ENCODE results near the gene ENO2. TPM values are rescaled to one million over a fixed set of nuclear protein-coding genes. Genes with fewer than 3 reads are reported as not detected.

ENO2 gene
- total RNA-seq, 1 donor from 2014 or later = 36.9 TPM

DNA sequence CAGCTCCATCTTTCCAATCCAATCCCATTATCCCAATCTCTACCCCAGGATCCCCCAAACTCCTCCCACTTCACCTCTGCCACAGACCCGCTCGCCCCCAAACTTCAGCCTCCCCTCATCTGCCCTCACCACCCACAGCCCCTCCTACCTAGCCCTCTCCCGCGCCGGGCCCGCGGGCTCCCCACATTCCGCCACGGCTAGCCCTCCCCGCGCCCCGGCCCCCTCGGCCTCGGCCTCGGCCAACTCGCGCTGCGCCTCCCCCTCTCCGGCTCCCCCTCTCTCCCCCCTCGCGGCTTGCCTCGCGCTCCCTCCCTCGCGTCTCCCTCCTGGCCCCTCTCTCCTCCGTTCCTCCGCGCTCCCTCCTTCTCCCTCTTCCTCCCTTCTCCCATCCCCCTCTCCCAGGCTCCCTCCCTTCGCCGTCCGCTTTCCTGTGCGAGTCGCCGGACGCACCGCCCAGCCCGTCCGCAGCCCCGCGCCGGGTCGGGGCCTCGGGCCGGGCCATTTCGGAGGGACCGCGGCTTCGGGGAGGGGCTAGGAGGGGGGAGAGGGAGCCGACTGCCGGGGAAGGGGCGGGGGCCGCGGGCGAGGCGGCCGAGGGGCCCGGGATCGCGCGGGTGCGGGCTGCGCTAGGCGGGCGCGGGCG is 13.1 kb downstream of the ENO2 start, which contains the start of gene ATN1:
TSS of gene ATN1 (plus strand) at position 581 of the 643 bp plus-strand sequence. CDS start 6,043 bp downstream, outside the sequence.
- DNase-seq (ENCODE audit: low spot score) = peak; percentile 94
- intact Hi-C loops (cut with DNase I) = no loop called here
- ATAC-seq = peak; percentile 67

GRCh38 chr12:6928022-6928702 is 13.8 kb downstream of the ENO2 start:
- intact Hi-C loops (cut with DNase I) = no loop called here
- ATAC-seq (no peak), DNase-seq (ENCODE audit: low spot score) (no peak)

DNA sequence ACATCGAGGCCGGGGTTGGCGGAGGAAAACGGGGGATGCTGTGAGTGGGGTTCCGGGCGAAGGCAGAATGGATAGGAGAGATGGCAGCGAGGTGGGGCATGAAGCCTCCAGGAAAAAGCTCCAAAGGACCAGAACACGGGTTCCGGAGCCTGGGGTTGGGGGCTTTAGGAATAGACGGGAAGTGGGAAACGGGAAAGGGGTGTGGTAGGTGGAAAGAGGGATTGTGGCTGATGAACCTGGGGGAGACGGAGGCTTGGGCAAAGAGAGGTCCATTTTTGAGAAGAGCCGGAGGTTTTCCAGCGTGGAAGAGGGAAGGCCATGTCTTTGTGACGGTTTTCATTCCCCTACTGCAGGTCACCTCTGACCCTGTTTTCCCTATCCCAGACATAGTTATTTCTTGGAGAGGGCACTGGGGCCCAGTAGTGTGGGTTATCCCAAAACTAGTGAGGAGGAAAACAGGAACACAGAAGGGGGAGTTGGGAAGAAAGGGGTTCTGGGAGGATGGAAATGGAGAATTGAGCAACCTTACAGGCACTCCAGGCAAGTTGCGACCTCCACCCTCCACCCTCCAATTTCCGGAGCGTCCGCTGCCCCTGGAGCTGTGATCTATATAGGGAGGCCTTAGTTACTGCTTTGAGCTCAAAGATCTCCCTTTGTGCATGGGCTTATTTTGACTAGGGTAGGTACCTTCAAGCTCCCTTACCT is 14.5 kb downstream of the ENO2 start:
- intact Hi-C loops (cut with DNase I) = no loop called here
- ATAC-seq (no peak), DNase-seq (ENCODE audit: low spot score) (no peak)

GRCh38 chr12:6929466-6930452 is 15.4 kb downstream of the ENO2 start:
- intact Hi-C loops (cut with DNase I) = no loop called here
- no peak for DNase-seq (ENCODE audit: low spot score)
- ATAC-seq = no peak

DNA sequence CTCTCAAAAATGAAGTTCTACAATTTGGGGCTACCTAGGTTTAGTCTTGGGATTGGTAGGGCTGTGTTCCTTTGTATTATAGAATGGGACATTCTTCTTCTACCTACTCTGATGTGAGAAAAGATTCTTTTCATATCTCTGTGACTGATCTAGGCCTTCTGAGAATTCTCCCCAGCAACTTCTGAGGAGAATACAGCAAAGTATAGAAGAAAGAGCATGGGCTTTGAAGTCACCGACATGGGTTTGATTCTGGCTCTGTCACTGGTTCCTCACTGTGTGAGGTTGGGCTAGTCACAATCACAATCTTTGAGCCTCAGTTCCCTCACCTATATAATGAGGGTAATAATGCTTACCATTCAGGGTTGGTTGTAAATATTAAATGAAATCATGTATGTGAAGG is 18.4 kb downstream of the ENO2 start:
- ATAC-seq = no peak
- no peak for DNase-seq (ENCODE audit: low spot score)

DNA sequence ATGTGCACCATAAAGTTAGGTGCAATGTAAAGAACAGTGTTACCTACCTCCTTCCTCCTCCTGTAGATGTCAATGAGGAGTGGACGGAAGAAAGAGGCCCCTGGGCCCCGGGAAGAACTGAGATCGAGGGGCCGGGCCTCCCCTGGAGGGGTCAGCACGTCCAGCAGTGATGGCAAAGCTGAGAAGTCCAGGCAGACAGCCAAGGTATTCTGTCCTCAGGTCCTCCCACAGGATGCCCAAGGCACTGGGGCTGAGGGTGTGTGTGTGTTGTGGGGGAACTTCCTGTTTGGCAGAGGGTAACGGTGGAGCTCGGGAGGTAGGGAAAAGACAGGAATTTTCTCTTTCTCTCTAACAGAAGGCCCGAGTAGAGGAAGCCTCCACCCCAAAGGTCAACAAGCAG is 19.7 kb downstream of the ENO2 start:
- intact Hi-C loops (cut with DNase I) = no loop called here
- ATAC-seq (no peak), DNase-seq (ENCODE audit: low spot score) (no peak)

More for the DNA sequence above, 18.4 kb downstream of the ENO2 start:
- intact Hi-C loops (cut with DNase I) = no loop called here

GRCh38 chr12:6935371-6936193 is 21.2 kb downstream of the ENO2 start:
- intact Hi-C loops (cut with DNase I) = no loop called here

GRCh38 chr12:6936194-6936635 is 21.8 kb downstream of the ENO2 start:
- DNase-seq (ENCODE audit: low spot score) (no peak), ATAC-seq (no peak)
- intact Hi-C loops (cut with DNase I) = no loop called here

More at GRCh38 chr12:6935371-6936193, 21.2 kb downstream of the ENO2 start:
- DNase-seq (ENCODE audit: low spot score) (no peak), ATAC-seq (peak; percentile 6)

GRCh38 chr12:6936636-6937480 is 22.5 kb downstream of the ENO2 start:
- ATAC-seq (peak; percentile 23), DNase-seq (ENCODE audit: low spot score) (peak; percentile 76)
- intact Hi-C loops (cut with DNase I) = no loop called here

- intact Hi-C loops (cut with DNase I) = no loop called here
- ATAC-seq (peak; percentile 89), DNase-seq (ENCODE audit: low spot score) (peak; percentile 94)
These were observed 23.3 kb downstream of the ENO2 start for GRCh38 chr12:6937481-6938352.

DNA sequence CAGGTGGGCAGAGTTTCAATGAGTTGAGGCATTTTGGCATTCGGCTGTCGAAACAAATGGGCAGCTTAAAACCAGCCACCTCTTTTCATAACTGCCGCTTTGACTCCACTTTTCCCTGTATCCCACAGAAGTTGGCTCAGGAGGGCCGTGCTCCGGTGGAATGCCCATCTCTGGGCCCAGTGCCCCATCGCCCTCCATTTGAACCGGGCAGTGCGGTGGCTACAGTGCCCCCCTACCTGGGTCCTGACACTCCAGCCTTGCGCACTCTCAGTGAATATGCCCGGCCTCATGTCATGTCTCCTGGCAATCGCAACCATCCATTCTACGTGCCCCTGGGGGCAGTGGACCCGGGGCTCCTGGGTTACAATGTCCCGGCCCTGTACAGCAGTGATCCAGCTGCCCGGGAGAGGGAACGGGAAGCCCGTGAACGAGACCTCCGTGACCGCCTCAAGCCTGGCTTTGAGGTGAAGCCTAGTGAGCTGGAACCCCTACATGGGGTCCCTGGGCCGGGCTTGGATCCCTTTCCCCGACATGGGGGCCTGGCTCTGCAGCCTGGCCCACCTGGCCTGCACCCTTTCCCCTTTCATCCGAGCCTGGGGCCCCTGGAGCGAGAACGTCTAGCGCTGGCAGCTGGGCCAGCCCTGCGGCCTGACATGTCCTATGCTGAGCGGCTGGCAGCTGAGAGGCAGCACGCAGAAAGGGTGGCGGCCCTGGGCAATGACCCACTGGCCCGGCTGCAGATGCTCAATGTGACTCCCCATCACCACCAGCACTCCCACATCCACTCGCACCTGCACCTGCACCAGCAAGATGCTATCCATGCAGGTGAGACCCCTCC is 24.2 kb downstream of the ENO2 start:
- peak; percentile 72 for DNase-seq (ENCODE audit: low spot score)
- intact Hi-C loops (cut with DNase I) = no loop called here
- ATAC-seq = peak; percentile 2

DNA sequence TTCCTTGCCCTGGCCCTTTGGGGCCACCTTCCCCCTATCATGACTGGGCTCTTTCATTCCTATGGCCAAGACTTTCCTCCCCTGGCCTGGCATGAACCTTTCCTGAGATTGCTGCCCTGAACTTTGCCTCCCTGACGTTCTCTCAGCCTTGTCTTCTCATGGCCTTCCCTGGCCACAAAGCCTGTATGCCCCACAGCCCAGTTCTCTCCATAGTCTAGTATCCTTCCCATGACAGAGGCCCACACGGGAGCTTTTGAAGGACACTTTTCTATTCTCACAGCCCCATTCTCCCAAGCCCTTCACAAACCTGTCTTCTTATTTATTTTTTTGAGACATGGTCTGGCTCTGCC is 24.8 kb downstream of the ENO2 start:
- no peak for ATAC-seq
- DNase-seq (ENCODE audit: low spot score) = no peak
- intact Hi-C loops (cut with DNase I) = no loop called here

GRCh38 chr12:6941267-6941666 is 26.9 kb downstream of the ENO2 start:
- no peak for ATAC-seq
- DNase-seq (ENCODE audit: low spot score) = no peak
- intact Hi-C loops (cut with DNase I) = loop anchor here (5.0 kb wide), 1 partner anchor 859 kb away; no protein-coding TSS in a partner anchor

DNA sequence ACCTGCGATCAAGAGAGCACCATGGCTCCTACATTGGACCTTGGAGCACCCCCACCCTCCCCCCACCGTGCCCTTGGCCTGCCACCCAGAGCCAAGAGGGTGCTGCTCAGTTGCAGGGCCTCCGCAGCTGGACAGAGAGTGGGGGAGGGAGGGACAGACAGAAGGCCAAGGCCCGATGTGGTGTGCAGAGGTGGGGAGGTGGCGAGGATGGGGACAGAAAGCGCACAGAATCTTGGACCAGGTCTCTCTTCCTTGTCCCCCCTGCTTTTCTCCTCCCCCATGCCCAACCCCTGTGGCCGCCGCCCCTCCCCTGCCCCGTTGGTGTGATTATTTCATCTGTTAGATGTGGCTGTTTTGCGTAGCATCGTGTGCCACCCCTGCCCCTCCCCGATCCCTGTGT is 27.4 kb downstream of the ENO2 start:
- DNase-seq (ENCODE audit: low spot score) (no peak), ATAC-seq (no peak)
- intact Hi-C loops (cut with DNase I) = loop anchor here (5.0 kb wide), 1 partner anchor 859 kb away; no protein-coding TSS in a partner anchor

DNA sequence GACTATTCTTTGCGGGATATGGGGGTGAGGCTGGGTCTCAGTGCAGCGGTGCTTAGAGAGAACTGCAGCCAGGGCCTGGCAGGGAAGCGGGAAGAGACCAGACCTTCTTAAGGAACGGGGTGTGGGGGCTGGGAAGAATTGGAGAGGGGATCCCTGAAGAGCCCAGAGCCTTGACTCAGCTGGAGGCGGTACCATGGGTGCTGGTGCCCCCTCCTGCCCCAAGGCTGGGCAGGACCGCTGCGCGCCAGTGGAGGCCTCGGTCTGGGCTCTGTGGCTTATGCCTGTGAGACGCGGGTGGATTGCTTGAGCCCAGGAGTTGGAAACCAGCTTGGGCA is 27.9 kb downstream of the ENO2 start:
- intact Hi-C loops (cut with DNase I) = loop anchor here (5.0 kb wide), 1 partner anchor 860 kb away; no protein-coding TSS in a partner anchor
- ATAC-seq (no peak), DNase-seq (ENCODE audit: low spot score) (no peak)
